Kidney (tissue), 14 donors: ENCODE results near the gene IMP4. TPM values are rescaled to one million over a fixed set of nuclear protein-coding genes. Genes with fewer than 3 reads are reported as not detected.

Source experiments
- DNase-seq, 5 donors: peaks; one replicate each; pipeline ENCODE4 v3.0.0-alpha.2; 2013 to 2020
- FAIRE-seq: peaks from 2 replicates; lab custom pipeline; 2012; peaks lifted over from hg19 to GRCh38; lab: Jason Lieb, UNC
- H3K27ac ChIP-seq, 2 donors: one replicate each; pipeline ENCODE4 v1.7.0; 2013; ENCODE audit warnings: low read depth in 2 of 2, low read length in 2 of 2, inconsistent platforms in 1 of 2
- H3K27me3 ChIP-seq: one replicate; pipeline ENCODE4 v1.7.1; 2013; ENCODE audit warnings: low read length, inconsistent platforms; ENCODE audit not compliant: control insufficient read depth, insufficient read depth
- H3K36me3 ChIP-seq, 3 donors: one replicate each; pipeline versions ENCODE4 v1.7.0 to v1.7.1; 2013; ENCODE audit warnings: low read length in 3 of 3, control low read depth in 1 of 3, inconsistent platforms in 1 of 3; ENCODE audit not compliant: insufficient read depth in 3 of 3, control insufficient read depth in 2 of 3
- H3K4me1 ChIP-seq, 3 donors: one replicate each; pipeline versions ENCODE4 v1.7.0 to v1.7.1; 2013; ENCODE audit warnings: low read length in 3 of 3, inconsistent platforms in 1 of 3, low read depth in 1 of 3; ENCODE audit not compliant: control insufficient read depth in 2 of 3, insufficient read depth in 2 of 3
- H3K4me3 ChIP-seq, 3 donors: one replicate each; pipeline versions ENCODE4 v1.7.0 to v1.8.1; 2013; ENCODE audit warnings: low read length in 3 of 3, control low read depth in 1 of 3, inconsistent platforms in 1 of 3
- H3K9ac ChIP-seq, 3 donors: one replicate each; pipeline versions ENCODE4 v1.7.0 to v1.7.1; 2013; ENCODE audit warnings: low read length in 3 of 3, control low read depth in 1 of 3, inconsistent platforms in 1 of 3
- H3K9me3 ChIP-seq, 3 donors: one replicate each; pipeline versions ENCODE4 v1.7.0 to v1.7.1; 2013; ENCODE audit warnings: low read length in 3 of 3, control low read depth in 1 of 3, inconsistent platforms in 1 of 3; ENCODE audit not compliant: control insufficient read depth in 2 of 3, insufficient read depth in 1 of 3
- CTCF ChIP-seq: IDR thresholded peaks from 3 replicates; pipeline ENCODE4 v1.5.1; 2012; ENCODE audit warnings: mild to moderate bottlenecking, moderate library complexity, borderline replicate concordance; ENCODE audit not compliant: insufficient read depth; ENCODE audit errors: extremely low read depth
- intact Hi-C: fragments of 100-400 bp; cut with DNase I; formaldehyde crosslinking; loops from one replicate; pipeline ENCODE4 v1.11.1; 2022
- polyA plus RNA-seq: library from polyadenylated mRNA; stranded (reverse); fragments of 350-450 nt; fragmentation: Illumina TruSeq; extraction: RNeasy Lipid Tissue Mini Kit (QIAGEN cat#74804); gene quantifications from one replicate; pipeline ENCODE4 v1.2.3, GENCODE V29; 2014; ENCODE audit warnings: low read depth, low replicate concordance; ENCODE audit not compliant: insufficient read depth
- total RNA-seq: library from RNA; stranded (reverse); fragmentation: NEBNext Ultra II Directional; extraction: Animal tissue kit (Norgen Biotek cat#: 25700); gene quantifications from one replicate; pipeline ENCODE4 v1.2.1, GENCODE V29; 2021
- donor health status: control.
- donor health status: control.
- donor health status: control.
- donor health status: control.
- donor health status: control.
- donor health status: DM: yes; HTN: yes; CAD: no.
- donor health status: Normal renal cell carcinoma (clear cell type).

The IMP4 gene
- total and polyA plus RNA-seq, 2 donors from 2014 or later: 59.7 to 60.1 TPM

- peak overlapping the region; percentile 49 to 95 (median 72) for H3K9ac ChIP-seq
- no peaks in the 10 kb centered on the region for H3K9me3 ChIP-seq
- peak; percentile 93 to 96 (median 95) for DNase-seq
- peak overlapping the region; percentile 72 to 84 for H3K27ac ChIP-seq
- intact Hi-C loops: no loop called here
- H3K4me3 ChIP-seq: peak overlapping the region; percentile 83 to 86 (median 85)
- no peaks in the 10 kb centered on the region for H3K27me3 ChIP-seq
- TF ChIP-seq CTCF: peak; percentile 74
- no peak for FAIRE-seq
- peaks cover 0 to 3% (median 0%) of the 10 kb centered on the region in 3 donors for H3K36me3 ChIP-seq
- H3K4me1 ChIP-seq: peaks cover 0 to 22% (median 4%) of the 10 kb centered on the region in 3 donors
Observed at GRCh38 chr2:130372055-130372832, 29.5 kb downstream of the IMP4 start.

GRCh38 chr2:130372833-130373807 is 30.4 kb downstream of the IMP4 start:
- no peaks in the 10 kb centered on the region for H3K9me3 ChIP-seq
- H3K27ac ChIP-seq: peak overlapping the region; percentile 72 to 84
- H3K36me3 ChIP-seq: peaks cover 0 to 3% (median 0%) of the 10 kb centered on the region in 3 donors
- H3K27me3 ChIP-seq: no peaks in the 10 kb centered on the region
- DNase-seq: peak in 1 of 5 donors; percentile 67
- H3K4me3 ChIP-seq: peak overlapping the region; percentile 83 to 86 (median 85)
- intact Hi-C loops: no loop called here
- peak overlapping the region; percentile 20 to 95 (median 49) for H3K9ac ChIP-seq
- no peak for FAIRE-seq
- TF ChIP-seq CTCF: no peak
- peaks cover 0 to 22% (median 4%) of the 10 kb centered on the region in 3 donors for H3K4me1 ChIP-seq

- H3K36me3 ChIP-seq: peaks cover 0 to 3% (median 0%) of the 10 kb centered on the region in 3 donors
- H3K4me1 ChIP-seq: peaks cover 0 to 22% (median 4%) of the 10 kb centered on the region in 3 donors
- no peak for FAIRE-seq
- intact Hi-C loops: no loop called here
- H3K27ac ChIP-seq: no peak overlapping the region
- H3K27me3 ChIP-seq: no peaks in the 10 kb centered on the region
- peak in 1 of 5 donors; percentile 51 for DNase-seq
- H3K9me3 ChIP-seq: no peaks in the 10 kb centered on the region
- no peak overlapping the region for H3K4me3 ChIP-seq
- TF ChIP-seq CTCF: no peak
- H3K9ac ChIP-seq: no peak overlapping the region
Observed at GRCh38 chr2:130373808-130374365, 31.2 kb downstream of the IMP4 start.
